NCI-H146 (cell line): Measurements from ENCODE around the gene RALY.
"Not testable (repeated sequence)": the region's sequence is repeated elsewhere in the genome, so short reads cannot be mapped to it uniquely, and the experiment has no call there.

Source experiments
- DNase-seq: peaks from one replicate; lab custom pipeline; 2025; lab: John Stamatoyannopoulos, UW

RALY gene

GRCh38 chr20:34105978-34106675 is 112.4 kb downstream of the RALY start:
- DNase-seq: no peak

GRCh38 chr20:34108616-34109174 is 115.0 kb downstream of the RALY start:
- no peak for DNase-seq

- DNase-seq: no peak
Measured at GRCh38 chr20:34109442-34109841, 115.7 kb downstream of the RALY start.

GRCh38 chr20:34110025-34110744 is 116.5 kb downstream of the RALY start:
- DNase-seq: no peak

- DNase-seq: peak; percentile 43
Measured at GRCh38 chr20:34110745-34111641, 117.3 kb downstream of the RALY start.

- peak; percentile 99 for DNase-seq
Measured at GRCh38 chr20:34111702-34112599, 118.2 kb downstream of the RALY start, which contains the start of gene EIF2S2. TSS of gene EIF2S2 (minus strand) at chr20:34112243. CDS start at chr20:34112110, 133 bp downstream.

- peak; percentile 69 for DNase-seq
Measured at GRCh38 chr20:34112600-34113101, 118.9 kb downstream of the RALY start.

GRCh38 chr20:34114809-34115208 is 121.1 kb downstream of the RALY start:
- no peak for DNase-seq

- no peak for DNase-seq
Measured at GRCh38 chr20:34115232-34115631, 121.5 kb downstream of the RALY start.

- no peak for DNase-seq
Measured at GRCh38 chr20:34120213-34120612, 126.5 kb downstream of the RALY start.

GRCh38 chr20:34122274-34122980 is 128.7 kb downstream of the RALY start:
- DNase-seq: no peak

GRCh38 chr20:34123309-34123708 is 129.6 kb downstream of the RALY start:
- DNase-seq: no peak

- no peak for DNase-seq
Measured at GRCh38 chr20:34124469-34125249, 130.9 kb downstream of the RALY start.

- no peak for DNase-seq
Measured at GRCh38 chr20:34127792-34128191, 134.1 kb downstream of the RALY start.

- peak; percentile 88 for DNase-seq
Measured at GRCh38 chr20:34129518-34130162, 135.9 kb downstream of the RALY start.

GRCh38 chr20:34131491-34131890 is 137.8 kb downstream of the RALY start:
- DNase-seq: no peak

- not testable (repeated sequence) for DNase-seq
Measured at GRCh38 chr20:34132491-34132890, 138.8 kb downstream of the RALY start.

- DNase-seq: not testable (repeated sequence)
Measured at GRCh38 chr20:34132943-34133342, 139.2 kb downstream of the RALY start.

GRCh38 chr20:34133365-34133860 is 139.7 kb downstream of the RALY start:
- peak; percentile 81 for DNase-seq
